OCI-LY1 (cell line): ENCODE measurements around the gene CPA5.
A peak's percentile ranks its signal among the peaks of the same experiment; 100 is the strongest.

Source experiments
- H2AFZ ChIP-seq: fragments of 200-600 bp; sonication (generic), shearing (Covaris generic); 2 replicates; pipeline ENCODE4 v1.6.0; 2014; ENCODE audit warnings: antibody characterized with exemption, mild to moderate bottlenecking, low read length
- H3F3A ChIP-seq: fragments of 200-600 bp; sonication (generic), shearing (Covaris generic); 2 replicates; pipeline ENCODE4 v1.6.0; 2014; ENCODE audit warnings: mild to moderate bottlenecking, antibody characterized with exemption, low read length, moderate library complexity; ENCODE audit not compliant: insufficient read depth
- H3K27ac ChIP-seq: fragments of 200-600 bp; sonication (generic); 2 replicates; pipeline ENCODE4 v1.5.1; 2014; ENCODE audit warnings: low read length, mixed run types, mild to moderate bottlenecking, low read depth; ENCODE audit not compliant: poor library complexity, severe bottlenecking
- H3K27me3 ChIP-seq: fragments of 200-600 bp; sonication (generic); 2 replicates; pipeline ENCODE4 v1.6.0; 2014; ENCODE audit warnings: antibody characterized with exemption, mild to moderate bottlenecking, low read length, moderate library complexity; ENCODE audit not compliant: insufficient read depth
- H3K36me3 ChIP-seq: fragments of 200-600 bp; sonication (generic); 2 replicates; pipeline ENCODE4 v1.6.1; 2014; ENCODE audit warnings: mild to moderate bottlenecking, antibody characterized with exemption, low read length, moderate library complexity, mixed read lengths; ENCODE audit not compliant: insufficient read depth
- H3K4me1 ChIP-seq: fragments of 200-600 bp; sonication (generic); 2 replicates; pipeline ENCODE4 v1.5.1; 2014; ENCODE audit warnings: mild to moderate bottlenecking, low read length, moderate library complexity; ENCODE audit not compliant: insufficient read depth, severe bottlenecking
- H3K4me2 ChIP-seq: fragments of 200-600 bp; sonication (generic), shearing (Covaris generic); 2 replicates; pipeline ENCODE4 v1.6.1; 2014; ENCODE audit warnings: low read length
- H3K4me3 ChIP-seq: fragments of 200-600 bp; sonication (generic); 2 replicates; pipeline ENCODE4 v1.5.1; 2014; ENCODE audit warnings: low read length, low read depth, mild to moderate bottlenecking, mixed read lengths; ENCODE audit not compliant: poor library complexity, severe bottlenecking
- H3K79me2 ChIP-seq: fragments of 200-600 bp; shearing (Covaris generic); 2 replicates; pipeline ENCODE4 v1.6.1; 2016; ENCODE audit warnings: mixed run types, low read length, mixed read lengths; ENCODE audit not compliant: insufficient read depth
- H3K9ac ChIP-seq: fragments of 200-600 bp; sonication (generic), shearing (Covaris generic); 2 replicates; pipeline ENCODE4 v1.6.1; 2014; ENCODE audit warnings: mild to moderate bottlenecking, low read length, mixed read lengths
- H3K9me2 ChIP-seq: fragments of 200-600 bp; sonication (generic), shearing (Covaris generic); 2 replicates; pipeline ENCODE4 v1.6.1; 2014; ENCODE audit warnings: low read depth, mild to moderate bottlenecking, low read length, mixed read lengths
- H3K9me3 ChIP-seq: fragments of 200-600 bp; shearing (Covaris generic); 2 replicates; pipeline ENCODE4 v1.6.1; 2014; ENCODE audit warnings: low read length, mixed read lengths
- H4K20me1 ChIP-seq: fragments of 200-600 bp; sonication (generic), shearing (Covaris generic); 2 replicates; pipeline ENCODE4 v1.6.0; 2016; ENCODE audit warnings: mild to moderate bottlenecking, low read length; ENCODE audit not compliant: insufficient read depth
- CTCF ChIP-seq: fragments of 200-600 bp; sonication (generic), shearing (Covaris generic); IDR thresholded peaks from 2 replicates; pipeline ENCODE4 v1.5.1; 2017; ENCODE audit warnings: mild to moderate bottlenecking, antibody characterized with exemption, low read length, moderate library complexity, mixed read lengths
- EZH2 ChIP-seq: fragments of 200-600 bp; sonication (generic), shearing (Covaris generic); IDR thresholded peaks from 2 replicates; pipeline ENCODE4 v1.8.0; 2017; ENCODE audit warnings: borderline replicate concordance, mixed run types, mild to moderate bottlenecking, antibody characterized with exemption, low read length, moderate library complexity, mixed read lengths

The CPA5 gene

GRCh38 chr7:130346941-130347340 is 2.3 kb downstream of the CPA5 start:
- H3K9me3 ChIP-seq: no peaks in the 10 kb centered on the region
- TF ChIP-seq CTCF (no peak), EZH2 (no peak)
- H3K27ac ChIP-seq: no peak overlapping the region
- H3K4me2 ChIP-seq: no peak overlapping the region
- no peak overlapping the region for H2AFZ ChIP-seq
- no peaks in the 10 kb centered on the region for H3K27me3 ChIP-seq
- H3K9me2 ChIP-seq: no peaks in the 10 kb centered on the region
- no peak overlapping the region for H3K9ac ChIP-seq
- no peaks in the 10 kb centered on the region for H3F3A ChIP-seq
- no peaks in the 10 kb centered on the region for H4K20me1 ChIP-seq
- no peaks in the 10 kb centered on the region; the same call in 1 of the 2 replicates for H3K36me3 ChIP-seq
- H3K79me2 ChIP-seq: no peaks in the 10 kb centered on the region
- H3K4me3 ChIP-seq: no peak overlapping the region
- H3K4me1 ChIP-seq: peaks cover 23% of the 10 kb centered on the region

GRCh38 chr7:130349911-130350782 is 5.5 kb downstream of the CPA5 start:
- Histone ChIP-seq H3K27me3 (no peaks in the 10 kb centered on the region), H3K4me2 (peak overlapping the region; percentile 42), H3K4me1 (peaks cover 45% of the 10 kb centered on the region), H3K4me3 (no peak overlapping the region), H3K9me3 (no peaks in the 10 kb centered on the region), H3K9me2 (no peaks in the 10 kb centered on the region), H3K79me2 (no peaks in the 10 kb centered on the region), H3K36me3 (no peaks in the 10 kb centered on the region), H3K9ac (peak overlapping the region; percentile 38; the same call in 1 of the 2 replicates), H4K20me1 (no peaks in the 10 kb centered on the region), H3K27ac (peak overlapping the region; percentile 57), H3F3A (no peaks in the 10 kb centered on the region), H2AFZ (no peak overlapping the region)
- TF ChIP-seq CTCF: no peak

- Histone ChIP-seq H4K20me1 (no peaks in the 10 kb centered on the region), H3K4me3 (peak overlapping the region; percentile 2), H3K27me3 (no peaks in the 10 kb centered on the region), H3K4me2 (peak overlapping the region; percentile 42), H3K9me3 (no peaks in the 10 kb centered on the region), H3K4me1 (peaks cover 52% of the 10 kb centered on the region), H3F3A (no peaks in the 10 kb centered on the region), H3K27ac (peak overlapping the region; percentile 57), H3K9ac (peak overlapping the region; percentile 38; the same call in 1 of the 2 replicates), H3K36me3 (no peaks in the 10 kb centered on the region), H2AFZ (no peak overlapping the region), H3K9me2 (no peaks in the 10 kb centered on the region), H3K79me2 (no peaks in the 10 kb centered on the region)
- no peak for TF ChIP-seq EZH2
- no peak for TF ChIP-seq CTCF
Measured at GRCh38 chr7:130350945-130351790, 6.6 kb downstream of the CPA5 start.
